ENCODE results near the gene HEPN1.
A peak's percentile ranks its signal among the peaks of the same experiment; 100 is the strongest.

The HEPN1 gene

GRCh38 chr11:124918950-124919349, at the start of gene HEPN1:
HEPN1 (plus strand) TSS chr11:124919250.
- no peak for DNase-seq (ENCODE audit: low read depth in 2 of 2)

- DNase-seq (ENCODE audit: low read depth in 2 of 2), result no peak
Measured at GRCh38 chr11:124869331-124869730, 49.7 kb upstream of the HEPN1 start.

- DNase-seq (ENCODE audit: low read depth in 2 of 2), result no peak
Measured at GRCh38 chr11:124869856-124870387, 49.1 kb upstream of the HEPN1 start.

DNA sequence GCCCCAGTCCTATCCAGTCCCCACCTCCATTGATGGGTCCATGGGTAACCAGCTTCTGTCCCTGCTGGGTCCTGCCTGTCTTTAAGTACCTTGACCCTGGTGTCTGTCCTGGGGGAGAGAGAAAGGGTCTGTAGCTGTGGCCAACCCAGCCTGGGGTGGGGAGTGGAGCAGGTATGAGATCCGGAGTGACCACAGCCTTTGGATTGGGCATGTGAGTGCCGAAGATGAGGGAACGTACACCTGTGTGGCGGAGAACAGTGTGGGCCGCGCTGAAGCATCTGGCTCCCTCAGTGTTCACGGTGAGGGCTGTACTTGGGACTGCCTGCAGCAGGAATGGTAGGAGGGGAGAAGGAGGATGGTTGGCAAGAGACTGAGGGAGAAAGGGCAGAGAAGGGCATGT, 48.6 kb upstream of the HEPN1 start:
- no peak for DNase-seq (ENCODE audit: low read depth in 2 of 2)

DNA sequence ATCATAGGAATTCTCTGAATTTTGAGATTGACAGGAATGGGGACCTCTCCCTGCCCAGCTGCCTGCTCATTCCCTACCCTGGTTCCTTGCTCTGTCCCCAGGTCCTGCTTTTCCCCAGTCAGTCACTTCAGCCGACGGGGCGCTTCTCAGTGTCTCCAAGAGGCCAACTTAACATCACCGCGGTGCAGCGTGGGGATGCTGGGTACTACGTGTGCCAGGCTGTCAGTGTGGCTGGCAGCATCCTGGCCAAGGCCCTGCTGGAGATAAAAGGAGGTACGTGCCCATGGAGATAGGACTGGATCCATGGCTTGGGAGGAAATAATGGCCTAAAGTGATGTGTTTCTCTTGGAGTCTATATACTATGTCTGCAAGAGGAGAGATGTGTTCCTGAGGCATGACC, 46.8 kb upstream of the HEPN1 start:
- DNase-seq (ENCODE audit: low read depth in 2 of 2), result no peak

DNA sequence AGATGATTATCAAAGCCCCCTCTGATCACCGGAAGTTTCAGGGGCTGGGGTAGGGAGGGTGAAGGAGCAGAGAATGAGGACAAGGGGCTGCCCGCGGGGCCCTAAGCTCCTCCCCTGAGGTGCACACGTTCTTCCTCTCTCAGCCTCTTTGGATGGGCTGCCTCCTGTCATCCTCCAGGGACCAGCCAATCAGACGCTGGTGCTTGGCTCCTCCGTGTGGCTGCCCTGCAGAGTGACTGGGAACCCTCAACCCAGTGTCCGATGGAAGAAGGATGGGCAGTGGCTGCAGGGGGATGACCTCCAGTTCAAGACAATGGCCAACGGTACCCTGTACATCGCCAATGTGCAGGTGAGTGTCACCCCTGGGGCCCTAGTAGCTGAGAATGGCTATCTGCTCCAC, 46.3 kb upstream of the HEPN1 start:
- DNase-seq (ENCODE audit: low read depth in 2 of 2), result no peak

GRCh38 chr11:124873951-124874350, 45.1 kb upstream of the HEPN1 start:
- no peak for DNase-seq (ENCODE audit: low read depth in 2 of 2)

DNA sequence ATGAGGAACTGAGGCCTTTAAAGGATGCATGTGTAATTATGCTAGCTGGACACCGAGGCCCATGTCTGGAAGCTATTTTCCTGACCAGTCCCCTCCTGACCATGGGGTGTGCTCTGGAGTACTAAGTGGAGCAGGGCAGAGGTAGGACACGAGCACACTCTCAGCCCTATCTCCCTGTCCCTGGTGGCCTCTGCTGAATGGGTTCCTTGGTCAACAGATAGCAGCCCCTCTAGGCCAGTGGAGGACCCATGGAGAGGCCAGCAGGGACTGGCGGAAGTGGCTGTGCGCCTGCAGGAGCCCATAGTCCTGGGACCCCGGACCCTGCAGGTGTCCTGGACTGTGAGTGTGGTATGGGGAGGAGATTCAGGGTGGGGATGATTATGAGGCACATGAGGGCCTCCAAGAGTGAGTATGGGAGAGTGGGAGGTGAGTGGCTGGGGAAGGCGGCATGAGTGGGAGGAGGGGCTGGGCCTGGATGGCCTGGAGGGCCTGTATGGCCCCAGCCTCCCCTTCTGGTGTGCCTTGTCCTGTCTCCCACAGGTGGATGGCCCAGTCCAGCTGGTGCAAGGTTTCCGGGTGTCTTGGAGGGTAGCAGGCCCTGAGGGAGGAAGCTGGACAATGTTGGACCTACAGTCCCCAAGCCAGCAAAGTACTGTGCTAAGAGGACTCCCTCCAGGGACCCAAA, 44.3 kb upstream of the HEPN1 start:
- DNase-seq (ENCODE audit: low read depth in 2 of 2), result no peak

DNA sequence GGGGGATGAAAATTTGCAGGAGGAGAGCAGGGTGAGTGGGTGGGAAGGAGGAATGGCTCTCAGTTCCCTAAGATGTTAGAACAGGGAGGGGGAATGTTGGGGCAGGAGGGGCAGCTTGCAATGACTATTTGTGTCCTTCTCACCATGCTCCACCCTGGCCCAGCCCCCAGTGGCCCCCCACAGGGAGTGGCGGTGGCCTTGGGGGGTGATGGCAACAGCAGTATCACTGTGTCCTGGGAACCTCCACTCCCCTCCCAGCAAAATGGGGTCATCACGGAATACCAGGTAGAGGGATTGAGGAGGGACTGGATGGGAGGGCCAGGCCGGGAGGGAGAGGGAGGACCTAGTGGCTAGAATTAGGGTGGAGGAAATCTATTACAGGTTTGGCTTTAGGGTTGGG, 43.6 kb upstream of the HEPN1 start:
- no peak for DNase-seq (ENCODE audit: low read depth in 2 of 2)

DNA sequence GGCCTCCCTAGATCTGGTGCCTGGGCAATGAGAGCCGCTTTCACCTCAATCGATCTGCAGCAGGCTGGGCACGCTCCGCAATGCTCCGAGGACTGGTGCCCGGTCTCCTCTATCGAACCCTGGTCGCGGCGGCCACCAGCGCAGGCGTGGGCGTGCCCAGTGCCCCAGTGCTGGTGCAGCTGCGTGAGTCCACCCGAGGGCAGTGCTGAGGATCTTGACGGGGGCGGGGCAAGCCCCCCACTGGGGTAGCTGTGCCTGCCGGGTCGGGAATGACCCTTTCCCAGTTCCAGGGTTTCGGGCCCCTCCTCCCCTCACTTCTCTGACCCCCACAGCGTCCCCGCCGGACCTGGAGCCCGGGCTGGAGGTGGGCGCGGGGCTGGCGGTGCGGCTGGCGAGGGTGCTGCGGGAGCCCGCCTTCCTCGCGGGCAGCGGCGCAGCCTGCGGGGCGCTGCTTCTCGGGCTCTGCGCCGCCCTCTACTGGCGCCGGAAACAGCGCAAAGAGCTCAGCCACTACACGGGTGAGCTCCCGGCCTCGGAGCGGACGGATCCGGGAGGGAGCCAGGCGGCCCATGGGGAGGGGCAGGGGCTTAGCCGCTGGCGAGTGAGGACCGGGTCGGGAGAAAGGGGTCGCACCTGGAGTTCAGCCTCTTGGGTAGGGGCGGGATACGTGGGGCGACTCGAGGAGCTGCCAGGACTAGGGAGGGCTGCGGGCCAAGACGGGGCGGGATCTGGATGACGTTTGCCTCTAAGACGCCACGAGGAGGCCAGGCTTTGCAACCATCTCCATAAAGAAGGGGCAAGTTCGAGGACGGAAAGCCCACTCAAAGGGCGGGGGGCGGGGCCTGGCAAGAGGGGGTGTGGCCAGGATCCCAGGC, 42.9 kb upstream of the HEPN1 start:
- DNase-seq (ENCODE audit: low read depth in 2 of 2), result peak; percentile 56 to 65

GRCh38 chr11:124876818-124877630, 42.0 kb upstream of the HEPN1 start:
- DNase-seq (ENCODE audit: low read depth in 2 of 2), result no peak

DNA sequence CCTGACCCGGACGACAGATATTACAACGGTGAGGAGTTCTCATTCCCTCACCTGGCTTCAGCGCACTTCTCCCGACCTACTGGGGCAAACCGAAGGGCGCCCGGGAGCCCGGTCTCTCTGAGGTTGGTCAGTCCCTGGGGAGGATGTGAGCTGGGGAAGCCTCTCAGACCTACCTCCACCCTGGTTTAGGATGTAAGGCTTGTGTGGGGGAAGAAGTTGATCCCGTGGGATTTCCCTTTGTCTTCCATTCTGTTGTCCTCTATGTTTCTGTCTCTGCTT, 41.5 kb upstream of the HEPN1 start:
- no peak for DNase-seq (ENCODE audit: low read depth in 2 of 2)

DNA sequence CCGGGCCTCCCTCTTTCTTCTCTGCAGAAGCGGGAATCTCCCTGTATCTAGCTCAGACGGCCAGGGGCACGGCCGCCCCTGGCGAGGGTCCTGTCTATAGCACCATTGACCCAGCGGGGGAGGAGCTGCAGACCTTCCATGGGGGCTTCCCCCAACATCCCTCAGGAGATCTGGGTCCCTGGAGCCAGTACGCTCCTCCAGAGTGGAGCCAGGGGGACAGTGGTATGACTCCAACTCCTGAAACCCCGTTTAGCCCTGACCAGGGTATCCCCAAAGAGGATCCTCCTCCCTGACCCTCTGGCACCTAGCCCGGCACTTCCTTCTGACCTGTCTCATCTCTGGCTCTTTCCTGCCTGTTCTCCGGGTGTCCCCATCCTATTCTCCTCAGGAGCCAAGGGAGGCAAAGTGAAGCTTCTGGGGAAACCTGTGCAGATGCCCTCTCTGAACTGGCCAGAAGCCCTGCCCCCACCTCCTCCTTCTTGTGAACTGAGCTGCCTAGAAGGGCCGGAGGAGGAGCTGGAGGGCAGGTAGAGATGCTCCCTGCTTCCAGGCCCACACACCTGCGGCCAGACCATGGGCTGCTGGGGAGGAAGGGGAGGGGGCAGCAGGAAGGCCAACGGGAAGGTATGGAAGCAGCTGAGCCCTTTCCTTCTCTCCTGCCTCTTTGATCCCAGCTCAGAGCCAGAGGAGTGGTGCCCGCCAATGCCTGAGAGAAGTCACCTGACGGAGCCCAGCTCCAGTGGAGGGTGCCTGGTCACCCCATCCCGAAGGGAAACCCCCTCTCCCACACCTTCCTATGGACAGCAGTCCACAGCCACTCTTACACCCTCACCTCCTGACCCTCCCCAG, 40.9 kb upstream of the HEPN1 start:
- no peak for DNase-seq (ENCODE audit: low read depth in 2 of 2)

GRCh38 chr11:124878759-124879492, 40.1 kb upstream of the HEPN1 start:
- no peak for DNase-seq (ENCODE audit: low read depth in 2 of 2)

DNA sequence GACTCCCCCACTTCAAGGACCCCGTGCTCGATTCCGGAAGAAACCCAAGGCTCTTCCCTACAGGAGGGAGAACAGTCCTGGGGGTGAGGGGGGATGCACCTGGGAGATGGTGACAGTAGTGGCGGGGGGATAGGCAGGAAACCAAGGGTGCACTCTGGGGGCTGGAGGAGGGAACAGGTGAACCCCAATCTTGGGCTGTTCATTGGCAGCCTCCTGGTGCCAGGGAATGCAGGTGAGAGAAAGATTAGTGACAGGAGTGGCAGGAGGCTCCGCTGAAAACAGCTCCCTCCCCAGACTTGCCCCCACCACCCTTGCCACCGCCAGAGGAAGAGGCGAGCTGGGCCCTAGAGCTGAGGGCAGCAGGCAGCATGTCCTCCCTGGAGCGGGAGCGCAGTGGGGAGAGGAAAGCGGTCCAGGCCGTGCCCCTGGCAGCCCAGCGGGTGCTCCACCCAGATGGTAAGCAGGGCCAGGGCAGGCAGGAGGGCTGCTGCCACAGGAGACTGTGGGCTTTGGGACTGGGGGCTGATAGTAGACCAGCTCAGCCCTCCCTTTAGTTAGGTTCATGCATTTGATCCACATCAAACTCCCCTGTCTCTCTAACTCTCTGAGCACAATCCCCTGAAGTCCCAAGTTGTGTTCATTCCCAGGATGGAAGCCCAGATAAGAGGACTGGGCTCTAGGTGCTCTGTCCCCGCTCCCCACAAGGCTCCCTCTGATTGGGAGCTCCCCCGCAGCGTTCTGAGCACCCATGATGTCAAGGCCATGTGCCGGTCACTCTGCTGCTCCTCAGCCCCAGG, 39.4 kb upstream of the HEPN1 start:
- DNase-seq (ENCODE audit: low read depth in 2 of 2), result no peak

DNA sequence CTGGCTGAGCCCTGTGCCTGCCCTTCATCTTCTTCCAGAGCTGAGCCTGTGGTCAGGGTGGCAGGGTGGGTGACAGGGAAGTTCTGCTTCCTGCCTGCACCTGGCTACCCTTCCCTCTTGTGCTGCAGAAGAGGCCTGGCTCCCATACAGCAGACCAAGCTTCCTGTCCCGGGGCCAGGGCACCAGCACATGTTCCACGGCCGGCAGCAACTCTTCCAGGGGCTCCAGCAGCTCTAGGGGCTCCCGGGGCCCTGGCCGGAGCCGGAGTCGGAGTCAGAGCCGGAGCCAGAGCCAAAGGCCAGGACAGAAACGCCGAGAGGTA, 38.8 kb upstream of the HEPN1 start:
- DNase-seq (ENCODE audit: low read depth in 2 of 2), result no peak

DNA sequence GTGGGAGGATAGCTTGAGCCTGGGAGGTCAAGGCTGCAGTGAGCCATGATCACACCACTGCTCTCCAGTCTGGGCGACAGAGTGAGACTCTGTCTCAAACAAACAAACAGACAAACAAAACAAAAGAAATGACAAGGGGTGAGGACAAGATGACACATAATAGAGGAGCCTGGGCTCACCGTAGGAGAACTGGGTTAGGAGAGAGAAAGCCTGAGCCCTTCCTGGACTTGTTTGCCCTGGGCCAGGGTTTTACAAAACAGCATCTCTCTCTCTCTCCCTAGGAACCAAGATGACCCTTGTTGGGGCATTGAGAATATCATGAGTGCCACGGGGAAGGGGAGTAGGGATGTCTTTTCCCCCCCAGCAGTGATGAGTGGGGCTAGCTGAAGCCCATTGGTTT, 38.1 kb upstream of the HEPN1 start:
- DNase-seq (ENCODE audit: low read depth in 2 of 2), result no peak

- no peak for DNase-seq (ENCODE audit: low read depth in 2 of 2)
Measured at GRCh38 chr11:124882339-124883071, 36.5 kb upstream of the HEPN1 start.

DNA sequence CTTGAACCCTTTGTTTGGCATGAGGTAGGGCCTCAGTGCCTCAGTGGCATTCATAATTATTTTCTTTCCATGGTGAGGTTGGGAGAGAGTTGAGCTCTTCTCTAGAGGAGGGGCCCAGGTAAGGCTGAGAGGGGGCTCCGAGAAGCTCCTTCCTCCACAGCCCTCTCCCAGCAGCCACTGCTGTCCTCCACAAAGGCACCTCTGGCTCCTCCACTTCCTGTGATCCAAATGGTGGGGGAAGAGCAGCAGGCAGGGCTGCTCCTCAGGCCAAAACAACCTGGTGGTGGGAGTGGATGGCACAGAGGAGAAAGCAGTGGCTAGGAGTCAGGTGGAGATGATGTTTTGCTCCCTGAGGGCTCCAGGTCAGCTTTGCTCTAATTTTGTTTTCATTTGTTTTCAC, 34.7 kb upstream of the HEPN1 start:
- DNase-seq (ENCODE audit: low read depth in 2 of 2), result no peak

Data from stimulated activated CD4-positive, alpha-beta T cell treated with anti-CD3 and anti-CD28 coated beads, Interleukin-15, amount 100 ng/mL, for 48 hours (primary cell).